T-helper 9 cell (primary cell): ENCODE data around the gene PCDHB13.
"Not testable (repeated sequence)": the region's sequence is repeated elsewhere in the genome, so short reads cannot be mapped to it uniquely, and the experiment has no call there.

Experiments
- DNase-seq: peaks from one replicate; pipeline ENCODE4 v3.0.0-alpha.2; 2020
- total RNA-seq, 2 donors: gene quantifications; one replicate each; lab custom pipeline; 2026; lab: John Stamatoyannopoulos, UW

Gene PCDHB13
- 0 reads per million in 2 donors for total RNA-seq

- DNase-seq = peak; percentile 17
These were observed at the start of gene PCDHB13 for GRCh38 chr5:141213656-141214339. PCDHB13 (plus strand) TSS chr5:141213919; CDS start chr5:141214124, 205 bp downstream.

DNA sequence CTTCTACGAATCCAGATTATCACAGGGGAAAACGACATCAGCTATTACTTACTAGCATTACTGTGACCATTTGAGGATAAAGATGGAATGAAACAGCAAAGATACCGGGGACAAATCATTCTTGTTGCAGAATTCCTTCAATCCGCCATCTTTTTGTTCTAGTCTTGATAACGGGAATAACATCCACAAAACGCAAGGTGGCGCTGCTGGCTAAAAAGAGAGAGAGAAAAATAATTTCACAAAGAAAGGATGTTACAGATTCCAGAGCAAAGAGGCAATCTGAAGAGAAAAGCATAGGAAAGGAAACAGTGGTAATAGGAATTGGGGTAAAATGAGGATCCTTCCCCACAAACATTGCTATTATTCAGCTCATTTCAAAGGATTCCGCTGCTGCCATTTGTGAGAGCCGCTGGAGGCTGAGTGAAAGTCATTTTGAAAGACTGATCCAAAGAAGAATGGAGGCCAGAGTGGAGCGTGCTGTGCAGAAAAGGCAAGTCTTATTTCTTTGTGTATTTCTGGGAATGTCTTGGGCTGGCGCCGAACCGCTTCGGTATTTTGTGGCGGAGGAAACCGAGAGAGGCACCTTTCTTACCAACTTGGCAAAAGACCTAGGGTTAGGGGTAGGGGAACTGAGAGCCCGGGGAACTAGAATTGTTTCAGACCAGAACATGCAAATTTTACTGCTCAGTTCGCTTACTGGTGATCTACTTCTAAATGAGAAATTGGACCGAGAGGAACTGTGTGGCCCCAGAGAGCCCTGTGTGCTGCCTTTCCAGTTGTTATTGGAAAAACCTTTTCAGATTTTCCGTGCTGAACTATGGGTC lies 41.1 kb upstream of the PCDHB13 start, which contains the start of gene PCDHB7:
Gene PCDHB7, plus strand, starts transcription at position 264 of the 824 bp plus-strand sequence. Its CDS starts 192 bp downstream, at position 456.
- DNase-seq = peak; percentile 11

DNA sequence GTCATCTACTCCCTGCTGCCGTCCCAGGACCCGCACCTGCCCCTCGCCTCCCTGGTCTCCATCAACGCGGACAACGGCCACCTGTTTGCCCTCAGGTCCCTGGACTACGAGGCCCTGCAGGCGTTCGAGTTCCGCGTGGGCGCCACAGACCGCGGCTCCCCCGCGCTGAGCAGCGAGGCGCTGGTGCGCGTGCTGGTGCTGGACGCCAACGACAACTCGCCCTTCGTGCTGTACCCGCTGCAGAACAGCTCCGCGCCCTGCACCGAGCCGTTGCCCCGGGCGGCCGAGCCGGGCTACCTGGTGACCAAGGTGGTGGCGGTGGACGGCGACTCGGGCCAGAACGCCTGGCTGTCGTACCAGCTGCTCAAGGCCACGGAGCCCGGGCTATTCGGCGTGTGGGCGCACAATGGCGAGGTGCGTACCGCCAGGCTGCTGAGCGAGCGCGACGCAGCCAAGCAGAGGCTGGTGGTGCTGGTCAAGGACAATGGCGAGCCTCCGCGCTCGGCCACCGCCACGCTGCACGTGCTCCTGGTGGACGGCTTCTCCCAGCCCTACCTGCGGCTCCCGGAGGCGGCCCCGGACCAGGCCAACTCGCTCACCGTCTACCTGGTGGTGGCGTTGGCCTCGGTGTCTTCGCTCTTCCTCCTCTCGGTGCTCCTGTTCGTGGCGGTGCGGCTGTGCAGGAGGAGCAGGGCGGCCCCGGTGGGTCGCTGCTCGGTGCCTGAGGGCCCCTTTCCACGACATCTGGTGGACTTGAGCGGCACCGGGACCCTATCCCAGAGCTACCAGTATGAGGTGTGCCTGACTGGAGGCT lies 39.2 kb upstream of the PCDHB13 start:
- DNase-seq = not testable (repeated sequence)

DNA sequence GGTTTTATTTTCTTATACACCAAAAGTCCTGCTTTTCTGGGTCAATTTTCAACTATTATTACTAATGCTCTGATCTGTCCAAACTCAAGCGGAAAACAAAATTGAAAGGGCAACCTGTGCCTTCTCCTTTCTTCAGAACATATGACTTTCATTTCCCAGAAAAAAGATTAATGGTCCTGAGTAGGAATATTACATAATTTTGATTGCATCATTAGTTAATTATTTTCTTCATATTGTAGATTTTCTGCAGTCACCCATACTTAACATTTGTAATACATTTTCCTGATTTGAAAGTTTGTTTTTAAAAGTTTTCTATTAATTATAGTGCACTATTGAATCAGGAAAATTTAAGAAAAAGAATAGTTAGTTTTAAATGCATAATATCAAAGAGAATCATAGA lies 37.8 kb upstream of the PCDHB13 start:
- DNase-seq = no peak

- not testable (repeated sequence) for DNase-seq
These were observed 36.0 kb upstream of the PCDHB13 start, which contains the start of gene PCDHB8 for GRCh38 chr5:141177577-141178191. PCDHB8 (plus strand) TSS chr5:141177790; CDS start chr5:141178035, 245 bp downstream.

DNA sequence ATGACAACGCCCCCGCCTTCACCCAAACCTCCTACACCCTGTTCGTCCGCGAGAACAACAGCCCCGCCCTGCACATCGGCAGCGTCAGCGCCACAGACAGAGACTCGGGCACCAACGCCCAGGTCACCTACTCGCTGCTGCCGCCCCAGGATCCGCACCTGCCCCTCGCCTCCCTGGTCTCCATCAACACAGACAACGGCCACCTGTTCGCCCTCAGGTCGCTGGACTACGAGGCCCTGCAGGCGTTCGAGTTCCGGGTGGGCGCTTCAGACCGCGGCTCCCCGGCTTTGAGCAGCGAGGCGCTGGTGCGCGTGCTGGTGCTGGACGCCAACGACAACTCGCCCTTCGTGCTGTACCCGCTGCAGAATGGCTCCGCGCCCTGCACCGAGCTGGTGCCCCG lies 34.3 kb upstream of the PCDHB13 start:
- not testable (repeated sequence) for DNase-seq

GRCh38 chr5:141179876-141180275 lies 33.8 kb upstream of the PCDHB13 start:
- DNase-seq = not testable (repeated sequence)

- DNase-seq = no peak
These were observed 33.4 kb upstream of the PCDHB13 start for GRCh38 chr5:141180313-141180712.

GRCh38 chr5:141182248-141182647 lies 31.5 kb upstream of the PCDHB13 start, which contains the start of gene PCDHB16:
PCDHB16 (plus strand) TSS chr5:141182387; CDS start chr5:141182560, 173 bp downstream.
- no peak for DNase-seq

GRCh38 chr5:141184117-141184855 lies 29.4 kb upstream of the PCDHB13 start:
- not testable (repeated sequence) for DNase-seq

DNA sequence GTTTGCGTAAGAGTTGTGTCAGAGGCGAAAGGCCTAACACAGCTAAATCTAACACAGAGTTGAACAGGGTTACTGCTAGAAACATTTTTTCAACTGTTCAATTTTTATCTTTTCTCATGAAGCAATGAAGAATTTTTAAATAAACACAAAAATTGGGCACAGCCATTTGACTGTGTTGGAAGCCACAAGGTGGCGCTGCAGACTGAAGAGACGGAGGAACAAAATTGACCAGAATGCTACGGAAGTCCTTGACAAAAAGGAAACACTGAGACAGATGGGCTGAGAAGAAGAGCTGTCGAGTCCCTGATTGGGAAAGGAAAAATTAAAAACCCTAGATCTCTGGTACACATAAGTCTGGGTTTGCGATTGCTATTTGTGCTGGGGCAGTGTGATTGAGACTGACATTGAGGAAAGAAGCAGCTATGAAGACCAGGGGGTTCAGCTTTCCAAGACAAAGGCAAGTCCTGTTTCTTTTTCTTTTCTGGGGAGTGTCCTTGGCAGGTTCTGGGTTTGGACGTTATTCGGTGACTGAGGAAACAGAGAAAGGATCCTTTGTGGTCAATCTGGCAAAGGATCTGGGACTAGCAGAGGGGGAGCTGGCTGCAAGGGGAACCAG lies 26.7 kb upstream of the PCDHB13 start, which contains the start of gene PCDHB9:
Gene PCDHB9, plus strand, starts transcription at position 265 of the 616 bp plus-strand sequence. Its CDS starts 158 bp downstream, at position 423.
- peak; percentile 35 for DNase-seq

DNA sequence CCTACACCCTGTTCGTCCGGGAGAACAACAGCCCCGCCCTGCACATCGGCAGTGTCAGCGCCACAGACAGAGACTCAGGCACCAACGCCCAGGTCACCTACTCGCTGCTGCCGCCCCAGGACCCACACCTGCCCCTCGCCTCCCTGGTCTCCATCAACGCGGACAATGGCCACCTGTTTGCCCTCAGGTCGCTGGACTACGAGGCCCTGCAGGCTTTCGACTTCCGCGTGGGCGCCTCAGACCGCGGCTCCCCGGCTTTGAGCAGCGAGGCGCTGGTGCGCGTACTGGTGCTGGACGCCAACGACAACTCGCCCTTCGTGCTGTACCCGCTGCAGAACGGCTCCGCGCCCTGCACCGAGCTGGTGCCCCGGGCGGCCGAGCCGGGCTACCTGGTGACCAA lies 25.0 kb upstream of the PCDHB13 start:
- not testable (repeated sequence) for DNase-seq

- not testable (repeated sequence) for DNase-seq
These were observed 24.6 kb upstream of the PCDHB13 start for GRCh38 chr5:141189131-141189530.

GRCh38 chr5:141192110-141192725 lies 21.5 kb upstream of the PCDHB13 start, which contains the start of gene PCDHB10:
PCDHB10 (plus strand) TSS chr5:141192353; CDS start chr5:141192553, 200 bp downstream.
- DNase-seq = peak; percentile 16

GRCh38 chr5:141194332-141194731 lies 19.4 kb upstream of the PCDHB13 start:
- DNase-seq = not testable (repeated sequence)

GRCh38 chr5:141196363-141196762 lies 17.4 kb upstream of the PCDHB13 start:
- DNase-seq = no peak

- DNase-seq = no peak
These were observed 14.1 kb upstream of the PCDHB13 start, which contains the start of gene PCDHB11 for GRCh38 chr5:141199359-141200235. PCDHB11 (plus strand) TSS chr5:141199627; CDS start chr5:141199775, 148 bp downstream.

DNA sequence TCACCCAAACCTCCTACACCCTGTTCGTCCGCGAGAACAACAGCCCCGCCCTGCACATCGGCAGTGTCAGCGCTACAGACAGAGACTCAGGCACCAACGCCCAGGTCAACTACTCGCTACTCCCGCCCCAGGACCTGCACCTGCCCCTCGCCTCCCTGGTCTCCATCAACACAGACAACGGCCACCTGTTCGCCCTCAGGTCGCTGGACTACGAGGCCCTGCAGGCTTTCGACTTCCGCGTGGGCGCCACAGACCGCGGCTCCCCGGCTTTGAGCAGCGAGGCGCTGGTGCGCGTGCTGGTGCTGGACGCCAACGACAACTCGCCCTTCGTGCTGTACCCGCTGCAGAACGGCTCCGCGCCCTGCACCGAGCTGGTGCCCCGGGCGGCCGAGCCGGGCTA lies 12.6 kb upstream of the PCDHB13 start:
- not testable (repeated sequence) for DNase-seq

- DNase-seq = not testable (repeated sequence)
These were observed 12.1 kb upstream of the PCDHB13 start for GRCh38 chr5:141201646-141202045.
